Anterior cingulate cortex (tissue), 58 donors: Measurements from ENCODE around the gene BUD13.

Experiments
- DNase-seq, 58 donors: peaks; one replicate each; lab custom pipeline; 2025; lab: John Stamatoyannopoulos, UW

Gene BUD13

DNA sequence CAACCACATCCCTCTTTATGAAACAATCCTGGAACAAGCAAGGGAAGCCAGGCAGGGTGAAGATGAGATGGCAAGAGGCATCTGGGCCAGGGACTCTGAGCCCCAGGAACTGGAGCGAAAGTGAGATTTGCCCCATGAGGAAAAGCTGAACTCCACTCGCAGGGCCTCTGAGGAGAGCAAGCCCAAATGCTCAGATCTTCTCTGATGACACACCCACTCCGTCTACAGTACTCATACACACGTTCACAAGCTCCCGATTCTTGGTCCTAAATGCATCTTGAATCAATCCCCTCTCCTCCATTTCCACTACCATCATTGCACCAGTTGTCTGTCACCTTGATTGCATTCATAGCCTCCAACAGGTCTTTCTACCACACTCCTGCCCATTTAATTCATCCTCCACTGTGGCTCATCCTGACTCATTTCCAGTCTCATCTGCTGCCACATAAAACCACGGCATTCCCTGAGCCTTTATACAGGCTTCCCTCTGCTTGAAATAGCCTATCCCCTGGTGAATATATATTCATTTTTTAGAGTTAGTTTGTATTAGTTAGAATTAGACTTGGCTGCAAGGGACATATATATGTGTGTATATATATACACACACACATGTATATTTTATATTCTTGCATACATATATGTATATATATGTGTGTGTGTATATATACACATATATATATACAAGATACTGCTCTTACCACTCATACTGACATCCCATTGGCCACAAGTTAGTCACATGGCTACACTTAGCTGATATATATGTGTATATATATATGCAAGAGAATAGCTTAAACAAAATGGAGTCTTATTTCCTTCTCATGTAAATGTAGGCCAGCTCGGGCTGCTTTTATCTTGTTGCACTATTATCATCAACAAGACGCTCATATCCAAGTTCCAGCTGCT lies 20.3 kb upstream of the BUD13 start:
- DNase-seq, result no peak

DNA sequence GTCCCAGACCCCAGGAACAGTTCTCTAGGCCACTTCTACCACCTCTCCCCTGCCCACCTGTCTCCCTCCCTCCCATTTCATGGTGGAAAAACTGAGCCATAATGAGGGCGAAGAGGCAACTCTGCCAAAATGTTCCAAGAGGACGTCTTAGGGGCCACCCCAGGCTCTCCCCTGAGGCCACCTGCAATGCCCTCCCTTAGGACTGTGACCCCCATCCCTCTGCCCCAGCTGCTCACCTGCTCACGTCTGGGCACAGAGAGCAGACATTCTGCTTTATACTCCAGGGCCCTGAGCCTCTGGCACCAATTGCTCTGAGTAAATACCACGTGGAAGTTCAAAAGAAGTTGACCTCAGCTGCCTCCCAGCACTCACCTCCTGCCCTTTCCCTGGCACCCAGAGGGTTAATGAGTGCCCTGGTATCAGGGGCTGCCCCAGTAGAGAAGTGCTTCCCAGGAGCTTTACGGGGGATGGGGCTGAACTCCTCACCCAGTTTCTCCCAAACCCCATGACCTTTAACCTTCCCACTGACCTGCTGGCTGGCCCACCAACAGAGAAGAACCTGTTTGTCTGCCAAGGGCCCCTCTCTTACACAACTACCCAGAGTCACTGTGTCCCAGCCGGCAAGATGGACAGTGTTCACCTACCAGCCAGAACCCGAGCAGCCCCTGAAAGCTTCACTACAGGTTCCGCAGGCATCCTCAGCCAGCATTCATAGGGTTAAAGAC lies 19.5 kb upstream of the BUD13 start:
- DNase-seq, result no peak

DNA sequence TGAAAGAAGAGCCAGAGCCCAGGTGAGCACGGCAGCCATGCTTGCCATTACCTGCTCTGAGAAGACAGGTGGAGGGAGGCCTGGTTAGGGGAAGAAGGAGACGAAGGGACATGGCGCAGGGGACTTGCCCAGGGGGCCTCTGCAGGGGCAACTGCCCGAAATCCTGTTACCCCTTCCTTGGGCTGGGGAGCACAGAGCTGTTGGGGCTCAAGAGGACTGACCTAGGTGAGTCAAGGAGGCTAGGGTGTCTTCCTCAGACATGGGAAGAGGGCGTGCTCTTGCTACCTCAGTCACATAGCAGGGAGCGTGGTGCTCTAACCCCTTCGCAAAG lies 19.0 kb upstream of the BUD13 start, which contains the start of gene APOA5:
Gene APOA5 (minus strand): TSS at position 67 of the 331 bp plus-strand sequence. CDS start 19 bp downstream, at position 48.
- DNase-seq, result no peak

- DNase-seq, result peak in 56 of 58 donors; percentile 5 to 87 (median 62)
Observed at GRCh38 chr11:116791002-116791812, 18.4 kb upstream of the BUD13 start.

GRCh38 chr11:116790167-116791001 lies 17.6 kb upstream of the BUD13 start:
- peak in 1 of 58 donors; percentile 4 for DNase-seq

GRCh38 chr11:116788975-116789374 lies 16.2 kb upstream of the BUD13 start:
- no peak for DNase-seq

GRCh38 chr11:116788534-116788933 lies 15.7 kb upstream of the BUD13 start:
- DNase-seq, result no peak

- DNase-seq, result peak; percentile 12 to 91 (median 76)
Observed at GRCh38 chr11:116787786-116788486, 15.1 kb upstream of the BUD13 start, which contains the start of gene ZPR1. TSS of gene ZPR1 (minus strand) at chr11:116788023. CDS start at chr11:116787990, 33 bp downstream.

- no peak for DNase-seq
Observed at GRCh38 chr11:116787436-116787785, 14.6 kb upstream of the BUD13 start.

DNA sequence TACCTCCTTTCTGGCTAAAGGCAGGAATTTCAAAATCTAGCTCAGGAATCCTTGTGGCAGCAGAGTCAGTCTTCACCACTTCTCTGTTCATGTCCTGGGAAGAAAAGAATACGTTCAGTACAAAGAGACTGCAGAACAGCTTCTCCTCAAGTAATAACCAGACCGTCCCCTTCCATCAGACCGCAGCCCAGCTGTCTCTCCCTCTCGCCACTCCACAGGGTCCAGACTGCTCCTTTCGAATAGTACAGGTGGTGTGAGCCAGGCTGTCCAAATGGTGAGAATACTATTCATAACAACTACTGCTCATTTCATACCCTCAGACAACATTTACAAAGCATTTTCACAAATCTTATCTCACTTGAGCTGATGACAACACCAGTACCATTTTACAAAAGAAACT lies 14.2 kb upstream of the BUD13 start:
- DNase-seq, result no peak

- DNase-seq, result no peak
Observed at GRCh38 chr11:116786326-116786725, 13.5 kb upstream of the BUD13 start.

GRCh38 chr11:116782728-116783127 lies 9.9 kb upstream of the BUD13 start:
- DNase-seq, result no peak

GRCh38 chr11:116778556-116778955 lies 5.8 kb upstream of the BUD13 start:
- no peak for DNase-seq

GRCh38 chr11:116777056-116777455 lies 4.3 kb upstream of the BUD13 start:
- no peak for DNase-seq

DNA sequence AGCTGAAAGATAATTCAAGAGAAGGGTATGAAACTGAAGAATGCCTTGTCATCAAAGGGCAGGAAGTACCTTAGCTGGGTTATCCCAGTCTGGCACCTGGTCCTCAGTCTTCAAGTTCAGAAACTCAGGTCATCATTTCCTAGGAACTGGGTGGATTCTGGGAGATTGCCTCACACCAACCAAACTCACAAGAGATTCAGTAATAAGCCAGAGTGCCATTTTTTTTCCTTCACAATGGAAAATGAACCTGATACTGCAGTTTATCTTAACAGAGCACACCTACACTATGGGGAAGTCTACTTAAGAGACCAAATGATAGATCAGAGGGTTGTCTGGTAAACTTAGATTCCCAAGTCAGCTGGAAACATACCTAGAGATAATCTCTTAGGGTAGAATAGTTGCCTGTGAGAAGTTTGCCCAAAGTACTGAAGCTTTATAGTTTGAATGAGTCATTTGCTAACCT lies 3.8 kb upstream of the BUD13 start:
- no peak for DNase-seq

- no peak for DNase-seq
Observed at GRCh38 chr11:116775975-116776374, 3.2 kb upstream of the BUD13 start.

GRCh38 chr11:116774661-116775060 lies 1.9 kb upstream of the BUD13 start:
- DNase-seq, result no peak

DNA sequence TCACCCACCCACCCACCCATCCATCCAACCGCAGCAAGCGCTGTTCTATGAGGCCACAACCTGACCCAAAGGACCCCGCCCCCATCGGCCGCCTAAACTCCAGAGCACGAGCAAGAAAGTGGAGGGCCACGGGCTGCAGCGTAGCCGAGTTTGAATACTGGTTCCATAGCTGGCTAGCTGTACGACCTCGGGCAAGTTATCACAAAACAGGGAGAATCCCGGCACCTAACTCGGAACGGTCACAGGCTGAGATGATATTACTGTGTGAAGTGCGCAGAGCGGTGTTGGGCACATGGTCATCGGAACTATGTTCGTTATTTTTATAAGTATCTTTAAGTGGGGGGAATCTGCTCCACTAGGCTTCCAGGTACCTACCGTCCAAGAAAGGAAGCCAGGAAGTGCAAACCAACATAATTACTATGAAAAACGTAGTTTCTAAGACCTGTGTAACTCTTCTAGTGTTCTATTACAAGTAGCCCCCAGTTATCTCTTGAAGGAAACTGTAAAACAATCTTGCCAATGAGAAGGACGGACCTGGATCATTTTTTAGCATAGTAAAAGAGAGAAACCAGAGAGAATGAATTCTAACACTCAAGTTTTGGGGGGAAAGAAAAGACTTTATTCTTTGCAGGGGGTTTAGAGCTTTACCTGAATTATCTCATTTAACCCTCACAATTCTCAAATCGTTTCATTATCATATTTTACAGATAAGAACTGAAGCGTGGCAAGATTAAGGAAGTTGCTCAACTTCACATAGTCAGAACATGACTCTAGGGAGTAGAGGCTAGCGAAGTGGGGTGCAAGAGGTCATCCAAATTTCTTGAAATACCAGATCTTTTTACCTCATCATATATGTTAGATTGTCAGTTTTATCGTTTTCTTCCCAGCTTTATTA lies 663 bp upstream of the BUD13 start:
- peak in 12 of 58 donors; percentile 48 to 82 (median 73) for DNase-seq
